Activated T-cell treated with anti-CD3 and anti-CD28 coated beads for 4 hours (primary cell): ENCODE measurements around the gene HOMER3.
"Not testable (repeated sequence)": the region's sequence is repeated elsewhere in the genome, so short reads cannot be mapped to it uniquely, and the experiment has no call there.

ENCODE experiments used
- DNase-seq: peaks from one replicate; pipeline ENCODE4 v3.0.0-alpha.2; 2020

The HOMER3 gene

DNA sequence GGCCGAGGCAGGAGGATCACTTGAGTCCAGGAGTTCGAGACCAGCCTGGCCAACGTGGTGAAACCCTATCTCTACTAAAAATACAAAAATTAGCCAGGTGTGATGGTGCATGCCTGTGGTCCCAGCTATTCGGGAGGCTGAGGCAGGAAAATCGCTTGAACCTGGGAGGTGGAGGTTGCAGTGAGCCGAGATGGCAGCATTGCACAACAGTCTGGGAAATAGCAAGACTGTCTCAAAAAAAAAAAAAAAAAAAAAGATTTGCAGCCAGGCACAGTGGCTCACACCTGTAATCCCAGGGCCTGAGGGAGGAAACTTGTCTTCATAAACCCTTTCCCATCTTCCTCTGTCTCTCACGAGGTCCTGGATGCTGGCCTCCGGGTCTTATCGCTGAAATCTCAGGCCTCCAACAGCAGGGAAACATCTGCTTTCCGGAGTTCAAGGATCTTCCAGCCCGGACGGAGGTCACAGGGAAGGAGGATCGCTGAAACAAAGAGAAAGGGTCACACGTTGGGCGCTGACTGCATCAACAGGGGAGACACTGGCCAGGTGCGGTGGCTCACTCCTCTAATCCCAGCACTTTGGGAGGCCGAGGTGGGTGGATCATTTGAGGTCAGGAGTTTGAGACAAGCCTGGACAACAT, 11.5 kb upstream of the HOMER3 start:
- not testable (repeated sequence) for DNase-seq

DNA sequence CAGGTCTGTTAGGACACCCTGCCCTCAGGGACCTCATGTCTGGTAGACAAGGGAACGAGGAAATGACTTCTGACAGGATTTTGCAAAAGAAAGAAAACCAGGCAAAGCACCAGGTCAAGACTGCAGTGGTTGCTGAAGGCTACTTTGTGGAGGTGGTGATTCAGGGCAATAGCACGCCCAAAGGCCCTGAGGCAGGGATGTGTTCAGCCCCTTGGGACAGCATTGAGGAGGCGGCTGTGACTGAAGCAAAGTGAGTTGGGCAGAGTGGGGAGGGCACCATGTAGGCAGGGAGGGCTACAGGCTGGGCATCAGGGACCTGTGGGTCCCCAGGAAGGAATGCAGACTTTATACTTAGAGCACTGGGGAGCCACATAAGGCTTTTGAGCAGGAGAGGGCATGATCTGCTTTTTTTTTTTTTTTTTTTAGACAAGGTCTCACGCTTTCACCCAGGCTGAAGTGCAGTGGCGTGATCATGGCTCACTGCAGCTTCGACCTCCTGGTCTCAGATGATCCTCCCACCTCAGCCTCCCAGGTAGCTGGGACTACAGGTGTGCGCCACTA, 10.8 kb upstream of the HOMER3 start:
- DNase-seq, result no peak

DNA sequence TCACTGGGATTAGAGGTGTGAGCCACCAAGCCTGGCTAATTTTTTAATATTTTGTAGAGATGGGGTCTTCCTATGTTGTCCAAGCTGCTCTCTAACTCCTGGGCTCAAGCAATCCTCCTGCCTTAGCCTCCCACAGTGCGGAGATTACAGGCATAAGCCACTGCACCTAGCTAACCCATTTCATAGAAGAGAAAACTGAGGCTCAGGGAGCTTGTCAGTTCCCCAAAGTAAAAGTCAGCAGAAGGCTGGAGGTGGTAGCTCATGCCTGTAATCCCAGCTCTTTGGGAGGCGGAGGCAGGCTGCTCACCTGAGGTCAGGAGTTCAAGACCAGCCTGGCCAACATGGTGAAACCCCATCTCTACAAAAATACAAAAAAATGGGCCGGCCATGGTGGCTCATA, 8.8 kb upstream of the HOMER3 start:
- no peak for DNase-seq

DNA sequence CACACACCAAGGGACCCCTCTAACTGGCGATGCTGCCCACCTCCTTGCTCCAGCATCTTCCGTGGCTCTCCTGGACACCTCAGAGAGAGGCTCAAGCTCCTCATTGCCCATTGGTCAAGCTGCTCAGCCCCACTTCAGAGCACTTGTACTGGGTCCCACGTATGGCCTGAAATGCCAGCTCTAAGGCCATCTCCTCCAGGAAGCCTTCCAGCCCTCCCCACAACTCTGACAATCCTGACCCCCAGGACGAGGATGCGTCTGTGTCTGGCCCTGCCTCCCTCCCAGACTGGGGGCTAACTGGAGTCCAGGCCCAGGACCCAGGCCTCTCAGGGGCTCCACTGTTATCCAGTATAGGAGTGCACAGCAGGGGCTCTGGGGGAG, 7.9 kb upstream of the HOMER3 start:
- no peak for DNase-seq

DNA sequence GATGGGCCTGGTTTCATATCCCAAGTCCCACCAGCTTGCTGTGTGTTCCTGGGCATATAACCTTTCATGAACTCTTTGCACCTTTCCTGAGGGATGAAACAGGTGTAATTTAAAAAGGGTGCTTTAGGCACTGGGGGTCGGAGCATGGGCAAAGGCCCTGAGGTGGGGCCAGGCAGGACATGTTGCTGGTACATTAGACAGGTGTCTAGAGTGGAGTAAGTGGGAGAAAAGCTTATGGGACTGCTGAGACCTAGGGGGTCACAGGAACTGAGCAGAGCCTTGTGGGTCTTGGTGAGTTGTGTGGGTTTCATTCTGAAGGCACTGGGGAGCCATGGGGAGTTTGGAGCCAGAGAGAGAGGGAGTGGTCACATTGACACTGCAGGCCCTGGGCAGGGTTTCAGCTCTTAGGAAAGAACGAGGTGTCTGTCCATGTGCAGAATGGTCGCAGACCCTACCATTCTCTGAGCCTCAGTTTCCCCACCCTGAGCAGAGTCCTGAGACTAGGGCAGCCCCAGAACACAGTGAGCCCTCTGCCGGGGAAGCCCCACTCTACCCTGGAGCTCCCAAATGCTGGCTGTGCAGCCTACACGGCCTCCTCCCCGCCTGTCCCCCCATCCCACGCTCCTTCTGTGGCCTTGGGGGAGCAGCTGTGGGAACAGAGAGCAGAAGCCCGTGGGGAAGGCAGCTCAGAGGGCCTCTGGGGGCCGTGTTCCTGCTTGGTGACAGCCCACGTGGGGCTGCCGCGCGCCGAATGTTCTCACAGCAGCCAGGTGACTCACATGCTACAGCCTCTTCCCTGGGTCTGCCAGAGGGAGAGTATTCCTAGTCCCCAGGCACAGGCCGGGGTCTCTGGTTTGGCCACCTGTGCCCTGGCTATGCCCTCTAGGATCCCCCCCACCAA, 7.3 kb upstream of the HOMER3 start:
- DNase-seq, result no peak

DNA sequence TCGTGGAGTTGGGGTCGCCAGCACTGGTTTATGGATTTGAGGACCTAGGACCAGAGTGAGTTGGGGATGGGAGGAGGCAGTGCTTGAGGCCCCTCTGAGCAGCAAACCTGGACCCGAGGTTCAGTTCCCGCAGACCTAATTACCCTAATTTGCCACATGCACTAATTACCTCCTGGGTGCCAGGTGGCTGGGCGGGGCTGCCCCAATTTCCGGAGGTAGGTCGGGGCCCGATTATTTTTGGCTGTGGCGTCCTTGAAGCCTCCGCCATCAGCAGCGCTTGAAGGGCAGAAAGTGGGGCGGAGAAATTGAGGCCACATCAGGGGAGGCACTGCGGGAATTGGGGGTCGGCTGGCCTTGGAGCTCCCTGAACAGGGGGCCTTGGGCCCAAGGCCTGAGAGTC, 5.9 kb upstream of the HOMER3 start:
- DNase-seq, result no peak

DNA sequence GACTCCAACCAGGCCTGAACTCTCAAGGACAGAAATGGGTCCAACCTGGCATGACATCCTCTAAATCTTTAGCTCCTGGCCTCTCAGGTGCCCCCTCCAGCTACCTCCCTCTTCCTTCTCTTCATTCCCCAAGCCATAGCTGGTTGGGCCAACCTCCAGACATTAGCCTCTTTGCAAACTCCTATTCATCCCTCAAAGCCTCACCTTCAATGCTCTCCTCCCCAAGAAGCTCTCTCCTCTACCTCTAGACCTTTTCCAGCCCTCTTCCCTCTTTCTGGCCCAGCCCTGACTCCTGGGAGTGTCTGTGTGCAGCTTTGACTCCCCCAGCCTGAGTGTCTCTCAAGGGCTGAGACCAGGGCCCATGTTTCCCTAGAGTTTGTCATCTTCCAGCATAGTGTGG, 5.3 kb upstream of the HOMER3 start:
- no peak for DNase-seq

DNA sequence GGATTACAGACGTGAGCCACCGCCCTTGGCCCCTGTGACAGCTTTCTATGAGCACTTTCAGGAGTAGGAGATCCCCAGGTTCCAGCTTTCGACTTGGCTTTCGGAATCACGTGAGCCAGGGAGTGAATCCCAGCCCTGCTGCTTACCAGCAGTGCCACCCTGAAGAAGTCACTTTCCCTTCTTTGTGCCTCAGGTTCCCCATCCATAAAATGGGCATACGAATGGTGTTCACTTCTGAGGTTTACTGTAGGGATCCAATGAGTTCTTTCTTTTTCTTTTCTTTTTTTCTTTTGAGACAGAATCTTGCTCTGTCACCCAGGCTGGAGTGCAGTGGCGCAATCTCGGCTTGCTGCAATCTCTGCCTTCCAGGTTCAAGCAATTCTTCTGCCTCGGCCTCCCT, 4.3 kb upstream of the HOMER3 start:
- no peak for DNase-seq

DNA sequence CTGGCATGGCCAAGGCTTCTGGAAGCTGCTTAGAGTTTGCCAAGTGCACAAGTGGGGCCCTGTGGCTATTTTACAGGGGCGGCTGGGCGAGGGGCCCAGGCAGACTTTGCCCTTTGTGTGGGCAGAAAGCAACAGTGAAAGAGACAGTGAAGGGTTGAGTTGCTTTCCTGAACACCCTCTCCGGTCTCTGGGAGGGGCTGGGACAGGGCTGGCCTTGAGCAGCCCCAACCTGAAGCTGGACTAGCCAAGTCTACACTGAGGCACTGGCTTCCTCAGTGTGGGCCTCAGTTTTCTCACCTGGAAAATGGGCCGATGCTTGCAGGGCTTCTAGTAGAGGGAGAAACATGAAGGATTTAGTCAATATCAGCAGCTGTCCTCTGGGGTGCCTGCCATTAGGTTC, 2.4 kb upstream of the HOMER3 start:
- no peak for DNase-seq

DNA sequence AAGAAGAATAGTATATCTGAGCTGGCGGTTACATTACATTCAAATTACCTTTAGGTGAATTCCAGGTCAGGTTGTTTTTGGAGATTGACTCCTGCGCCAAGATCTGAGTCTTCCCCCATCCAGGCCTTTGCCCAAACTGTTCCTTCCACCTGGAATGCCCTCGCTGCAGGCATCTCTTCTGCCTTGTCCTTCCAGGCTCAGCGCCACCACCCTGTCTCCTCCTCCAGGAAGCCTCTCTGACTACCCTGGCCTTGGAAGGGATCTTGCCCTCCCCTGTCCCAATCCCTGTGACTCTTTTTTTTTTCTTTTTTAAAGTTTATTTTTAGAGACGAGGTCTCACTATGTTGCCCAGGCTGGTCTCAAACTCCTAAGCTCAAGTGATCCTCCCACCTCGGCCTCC, 1.7 kb upstream of the HOMER3 start:
- DNase-seq, result no peak

DNA sequence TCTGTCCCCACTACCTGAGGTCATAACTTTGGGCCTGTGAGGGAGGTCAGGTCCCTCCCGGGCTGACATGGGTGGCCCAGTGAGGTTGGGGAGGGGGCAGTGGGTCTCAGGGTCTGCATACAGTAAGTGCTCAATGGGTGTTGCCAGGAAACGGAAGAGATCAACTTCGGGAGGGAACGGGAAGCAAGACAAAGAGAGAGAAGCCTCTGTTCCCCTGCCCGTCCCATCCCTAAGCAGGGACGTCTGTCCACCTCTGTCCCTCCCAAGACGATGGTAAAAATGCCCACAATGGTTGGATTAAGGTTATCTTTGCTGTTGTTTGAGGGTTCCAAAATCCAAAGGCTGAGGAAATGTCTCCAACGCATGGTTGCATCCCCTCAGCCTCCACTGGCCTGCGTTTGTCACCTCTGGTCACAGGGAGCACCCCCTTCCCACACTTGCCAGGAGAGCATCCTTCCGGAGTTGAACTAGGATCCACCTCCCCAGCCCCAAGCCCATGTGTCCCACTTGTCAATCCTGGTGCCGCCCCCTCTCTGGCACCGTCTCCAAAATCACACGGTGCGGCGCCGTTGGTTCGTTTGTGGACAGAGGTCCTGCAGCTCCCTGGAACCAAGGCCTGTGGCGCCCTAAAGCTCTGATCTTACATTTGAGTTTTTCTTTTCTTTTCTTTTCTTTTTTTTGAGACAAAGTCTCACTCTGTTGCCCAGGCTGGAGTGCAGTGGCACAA, 774 bp upstream of the HOMER3 start:
- no peak for DNase-seq

DNA sequence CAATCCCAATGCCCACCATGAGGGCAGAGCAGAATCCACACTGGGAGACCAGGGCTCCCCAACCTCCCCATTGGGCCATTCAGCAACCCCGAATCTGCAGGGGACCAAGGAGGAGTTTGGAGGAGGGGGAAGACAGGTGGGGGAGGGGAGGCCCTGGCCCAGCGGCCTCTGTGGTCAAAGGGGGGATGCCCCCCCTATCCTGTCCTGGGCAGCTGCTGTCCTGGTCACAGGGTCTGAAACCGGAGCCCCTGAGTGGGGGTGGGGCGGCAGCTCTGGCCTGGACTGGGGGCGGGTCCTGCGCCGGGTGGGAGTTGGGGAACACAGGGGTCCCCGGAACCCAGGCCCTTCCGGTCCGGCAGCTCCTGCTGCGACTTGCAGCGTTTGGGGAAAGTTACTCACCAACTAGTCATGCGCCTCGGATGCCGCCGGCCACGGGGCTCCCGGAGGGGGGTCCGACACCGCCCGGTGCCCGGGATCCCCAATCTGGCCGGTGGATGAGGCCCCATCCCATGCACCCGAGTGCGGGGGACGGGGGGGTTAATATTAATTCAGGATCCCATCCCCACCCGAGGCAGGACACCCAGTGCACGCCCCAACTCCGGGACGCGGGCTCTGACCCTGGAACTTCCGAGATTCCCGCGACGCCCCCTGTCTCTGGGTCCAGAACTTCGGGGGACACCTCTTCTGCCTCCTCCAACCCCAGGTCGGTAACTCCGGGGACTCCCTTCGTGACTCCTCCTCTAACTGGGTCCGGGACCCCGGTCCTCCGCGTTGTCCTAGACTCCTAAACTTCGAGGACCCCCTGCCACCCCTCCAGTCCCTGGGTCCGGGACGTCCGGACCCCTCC, 872 bp downstream of the HOMER3 start:
- DNase-seq, result no peak

DNA sequence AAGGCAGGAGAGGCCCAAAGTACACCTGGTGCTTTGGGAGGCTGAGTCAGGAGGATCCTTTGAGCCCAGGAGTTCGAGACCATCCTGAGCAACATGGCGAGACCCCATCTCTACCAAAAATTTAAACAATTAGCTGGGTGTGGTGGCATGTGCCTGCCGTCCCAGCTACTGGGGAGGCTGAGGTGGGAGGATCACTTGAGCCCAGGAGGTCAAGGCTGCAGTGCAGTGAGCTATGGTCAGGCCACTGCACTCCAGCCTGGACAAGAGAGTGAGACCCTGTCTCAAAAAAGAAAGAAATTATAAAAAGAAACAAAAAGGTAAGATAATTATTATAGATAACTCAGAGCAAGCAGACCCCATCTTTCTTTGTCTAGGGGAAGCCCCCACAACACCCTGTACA, 1.9 kb downstream of the HOMER3 start:
- DNase-seq, result no peak

DNA sequence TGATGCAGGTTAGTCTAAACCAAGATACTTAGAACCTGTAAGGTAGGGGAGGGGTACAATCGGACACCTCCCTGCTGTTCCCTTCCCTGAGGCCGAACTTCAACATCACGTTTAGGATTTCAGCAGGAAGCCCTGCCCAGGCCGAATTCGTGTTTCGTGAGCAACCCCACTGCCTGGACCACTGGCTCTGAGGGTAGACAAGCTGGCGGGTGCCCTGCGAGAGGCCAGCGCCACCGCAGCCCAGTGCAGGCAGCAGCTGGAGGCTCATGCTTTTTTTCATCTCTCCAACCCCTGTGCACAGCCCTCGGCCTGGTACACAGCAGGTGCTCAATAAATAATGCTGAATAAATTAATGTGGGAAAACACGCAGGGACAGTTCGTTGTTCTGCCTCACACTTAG, 7.7 kb downstream of the HOMER3 start:
- no peak for DNase-seq

DNA sequence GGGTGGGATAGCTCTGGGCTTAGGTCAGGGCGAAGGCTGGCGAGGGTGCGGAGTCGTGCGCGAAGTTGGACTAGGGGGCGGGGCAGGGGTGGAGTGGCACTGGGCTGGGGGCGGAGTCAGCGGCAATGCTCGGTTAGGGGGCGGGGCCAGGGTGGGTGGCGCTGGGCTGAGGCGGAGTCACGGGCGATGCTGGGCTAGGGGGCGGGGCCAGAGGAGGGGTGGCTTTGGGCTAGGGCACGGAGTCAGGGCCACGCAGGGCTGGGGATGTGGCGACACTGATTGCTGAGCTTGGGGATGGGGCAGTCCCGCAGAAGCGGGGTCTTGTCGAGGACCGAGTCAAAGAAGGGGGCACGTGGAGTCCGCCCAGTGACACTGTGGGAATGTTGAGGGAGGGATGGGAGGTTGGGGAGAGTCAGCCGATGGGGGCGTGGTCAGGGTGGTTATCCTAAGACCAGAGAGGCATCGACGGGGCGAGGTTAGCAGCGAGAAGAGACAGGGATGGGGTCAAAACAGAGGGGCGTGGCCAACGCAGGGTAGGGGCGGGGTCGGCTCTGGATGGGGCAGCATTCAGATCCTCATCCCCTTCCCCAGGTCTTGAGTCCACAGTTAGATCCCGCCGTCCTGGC, 8.7 kb downstream of the HOMER3 start:
- DNase-seq, result peak; percentile 81

DNA sequence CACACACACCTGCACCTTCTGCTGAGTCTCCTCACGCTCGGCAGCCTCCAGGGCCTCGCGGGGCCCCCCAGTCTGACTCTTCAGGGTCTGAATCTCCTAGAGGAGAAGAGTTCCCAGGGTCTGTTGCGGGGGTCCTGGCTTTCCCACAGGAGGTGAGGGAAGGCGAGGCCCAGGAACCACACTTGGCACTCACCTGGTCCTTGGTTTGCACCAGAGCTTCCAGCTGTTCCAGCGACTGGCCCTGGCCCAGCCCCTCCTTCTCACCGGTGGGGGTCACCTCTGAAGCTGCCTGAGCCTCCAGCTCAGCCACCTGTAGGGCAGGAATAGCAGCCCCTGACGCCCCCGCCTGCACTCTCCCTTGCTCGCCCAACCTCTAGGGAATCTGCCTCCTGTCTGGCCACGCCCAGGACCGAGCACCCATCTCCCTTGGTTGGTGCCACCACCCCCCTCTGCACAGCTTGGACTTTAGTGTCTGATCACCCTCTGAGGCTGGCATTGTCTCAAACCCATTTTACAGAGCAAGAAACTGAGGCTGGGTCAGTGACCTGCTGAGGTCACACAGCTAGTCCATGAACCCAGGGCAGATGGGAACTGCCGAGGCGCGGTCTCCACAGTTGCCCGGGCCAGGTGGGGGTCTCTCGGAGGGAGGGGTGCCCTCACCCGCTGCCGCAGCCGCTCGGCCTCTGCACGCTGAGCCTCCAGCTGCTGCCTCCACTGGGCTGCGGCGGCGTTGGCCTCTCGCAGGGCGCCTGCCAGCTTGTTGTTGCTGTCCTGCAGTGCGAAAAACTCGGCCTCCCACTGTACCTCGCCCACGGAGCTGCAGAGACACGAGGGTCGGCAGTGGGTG, 9.5 kb downstream of the HOMER3 start:
- DNase-seq, result no peak

DNA sequence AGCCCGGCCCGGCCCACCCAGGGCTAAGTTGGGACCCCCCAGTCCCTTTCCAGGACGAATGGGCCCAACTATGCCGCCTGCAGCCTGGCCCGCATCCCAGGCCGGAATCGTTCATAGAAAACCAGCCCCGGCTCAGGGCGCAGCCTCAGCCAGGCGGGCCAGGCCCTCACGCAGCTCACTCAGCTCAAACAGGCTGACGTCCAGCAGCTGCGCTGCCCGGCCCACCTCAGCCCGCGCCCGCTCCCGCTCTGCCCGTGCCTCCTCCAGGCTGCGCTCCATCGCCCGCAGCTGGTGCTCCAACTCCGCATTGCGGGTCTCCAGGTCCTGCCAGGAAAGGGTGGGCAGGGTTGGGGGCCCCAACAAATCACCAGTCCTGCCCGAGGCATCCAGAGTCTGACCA, 11.7 kb downstream of the HOMER3 start:
- DNase-seq, result no peak

DNA sequence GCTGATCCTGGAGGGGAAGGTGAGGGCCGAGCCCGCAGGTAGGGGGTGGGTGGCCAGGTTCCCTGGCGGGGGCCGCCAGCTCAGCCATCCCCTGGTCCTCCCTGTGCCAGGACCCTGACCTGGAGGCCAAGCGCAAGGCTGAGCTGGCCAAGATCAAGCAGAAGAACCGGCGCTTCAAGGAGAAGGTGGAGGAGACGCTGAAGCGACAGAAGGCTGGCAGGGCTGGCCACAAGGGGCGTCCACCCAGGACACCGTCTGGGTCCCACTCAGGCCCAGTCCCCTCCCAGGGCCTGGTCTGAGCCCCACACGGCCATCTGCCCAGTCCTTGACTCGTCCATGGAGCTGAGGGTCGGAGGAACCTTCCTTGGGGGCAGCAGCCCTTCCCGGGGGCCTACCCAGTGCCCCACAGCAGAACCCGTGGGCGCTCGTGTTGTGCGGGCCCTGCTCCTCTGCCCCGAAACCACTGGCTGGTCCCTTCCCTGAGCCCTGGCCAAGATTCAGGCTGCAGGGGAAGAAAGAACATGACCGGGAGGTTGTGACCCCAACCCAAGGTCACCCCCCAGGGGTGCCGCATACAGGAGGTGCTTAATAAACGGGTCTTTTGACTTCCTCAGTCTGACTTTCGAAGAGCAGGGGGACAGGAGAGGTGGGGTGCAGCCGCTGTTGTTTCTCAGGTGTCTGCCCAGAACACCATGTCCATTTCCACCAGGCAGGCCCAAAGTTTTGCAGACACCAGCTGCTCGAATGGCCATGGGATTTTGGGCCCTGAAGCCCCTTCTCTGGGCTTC, 12.8 kb downstream of the HOMER3 start:
- DNase-seq, result no peak

DNA sequence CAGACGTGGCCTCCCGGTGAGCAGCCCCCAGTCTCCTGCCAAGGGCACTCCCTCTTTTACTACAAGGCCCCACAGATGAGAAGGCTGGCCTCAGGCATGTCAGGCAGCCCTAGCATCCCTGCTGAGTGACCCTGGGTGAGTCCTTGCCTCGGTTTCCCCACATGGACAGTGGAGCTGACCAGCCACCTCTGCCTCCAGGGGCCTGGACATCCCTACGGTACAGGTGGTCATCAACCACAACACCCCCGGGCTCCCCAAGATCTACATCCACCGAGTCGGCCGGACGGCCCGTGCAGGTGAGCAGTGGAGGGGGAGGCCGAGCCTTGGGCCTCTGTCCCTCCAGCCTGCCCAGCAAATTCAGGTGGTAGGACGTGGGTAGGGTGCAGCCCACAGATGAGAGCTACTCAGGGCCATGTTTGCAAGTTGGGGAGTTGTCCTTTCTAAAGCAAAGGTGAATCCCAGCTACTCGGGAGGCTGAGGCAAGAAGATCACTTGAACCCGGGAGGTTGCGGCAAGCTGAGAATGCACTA, 16.3 kb downstream of the HOMER3 start:
- no peak for DNase-seq
